GM12864 (cell line): Measurements from ENCODE around the gene INTS6L.

Source experiments
- DNase-seq: peaks from one replicate; pipeline ENCODE4 v3.0.0-alpha.2; 2011; ENCODE audit warnings: low read depth
- H3K4me3 ChIP-seq: 2 replicates; pipeline ENCODE4 v1.5.1; 2011; ENCODE audit warnings: mild to moderate bottlenecking, low read depth, low read length, control low read depth
- CTCF ChIP-seq: IDR thresholded peaks from 2 replicates; pipeline ENCODE4 v1.5.1; 2011; ENCODE audit warnings: low read depth, mild to moderate bottlenecking, moderate library complexity, low read length, control low read depth, inconsistent platforms; ENCODE audit errors: missing control alignments

The INTS6L gene

GRCh38 chrX:135520553-135521404 lies at the start of gene INTS6L:
Gene INTS6L, plus strand, starts transcription at chrX:135520660. Its CDS starts 333 bp downstream, at chrX:135520993.
- no peak for TF ChIP-seq CTCF
- DNase-seq: peak; percentile 83
- H3K4me3 ChIP-seq: peak within 1 kb of the TSS; percentile 68

GRCh38 chrX:135476378-135476777 lies 44.1 kb upstream of the INTS6L start:
- TF ChIP-seq CTCF: no peak
- DNase-seq: no peak
- no peak overlapping the region for H3K4me3 ChIP-seq

GRCh38 chrX:135477576-135477975 lies 42.9 kb upstream of the INTS6L start:
- TF ChIP-seq CTCF: peak; percentile 33
- no peak overlapping the region for H3K4me3 ChIP-seq
- no peak for DNase-seq

- DNase-seq: no peak
- no peak for TF ChIP-seq CTCF
- H3K4me3 ChIP-seq: no peak overlapping the region
Measured at GRCh38 chrX:135480076-135480475, 40.4 kb upstream of the INTS6L start.

GRCh38 chrX:135481696-135482179 lies 38.7 kb upstream of the INTS6L start:
- DNase-seq: no peak

GRCh38 chrX:135484641-135485289 lies 35.7 kb upstream of the INTS6L start:
- peak; percentile 21 for DNase-seq
- peak; percentile 46 for TF ChIP-seq CTCF
- H3K4me3 ChIP-seq: no peak overlapping the region

More at GRCh38 chrX:135481696-135482179, 38.7 kb upstream of the INTS6L start:
- H3K4me3 ChIP-seq: no peak overlapping the region
- TF ChIP-seq CTCF: no peak

- TF ChIP-seq CTCF: no peak
- peak; percentile 62 for DNase-seq
- no peak overlapping the region for H3K4me3 ChIP-seq
Measured at GRCh38 chrX:135489542-135489941, 30.9 kb upstream of the INTS6L start.
